ENCODE measurements around the gene TSFM.

Gene TSFM

DNA sequence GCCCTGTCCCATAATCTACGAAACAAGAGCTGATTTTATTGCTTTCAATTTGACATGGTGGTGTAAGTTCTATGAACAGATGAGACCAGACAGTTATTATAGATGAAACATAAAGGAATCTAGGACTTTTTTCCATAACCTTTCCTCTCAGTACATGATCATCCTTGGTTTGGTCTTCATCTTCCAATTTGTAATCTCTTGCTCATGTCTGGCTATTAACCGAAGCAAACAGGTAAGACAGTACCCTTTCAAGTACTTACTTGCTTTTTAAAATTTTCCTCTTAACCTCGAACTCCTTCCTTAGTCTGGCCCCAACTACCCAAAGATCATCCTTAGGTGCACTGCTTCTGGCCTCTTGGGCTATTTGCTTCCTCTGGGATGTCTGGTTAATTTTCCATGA is 36.6 kb upstream of the TSFM start:
- DNase-seq (ENCODE audit: low read depth, low spot score), result no peak
- Histone ChIP-seq H3K4me1 (ENCODE audit: control insufficient read depth, insufficient read depth, low read length) (peaks cover 2% of the 10 kb centered on the region), H3K36me3 (ENCODE audit: control insufficient read depth, insufficient read depth, low read length) (peaks cover 13% of the 10 kb centered on the region; the same call in 1 of the 2 replicates), H3K4me3 (ENCODE audit: low read length) (no peak overlapping the region), H3K27me3 (ENCODE audit: control insufficient read depth, insufficient read depth, low read length) (peaks cover 2% of the 10 kb centered on the region; the same call in 1 of the 2 replicates), H3K9me3 (ENCODE audit: control insufficient read depth, insufficient read depth, low read length) (no peaks in the 10 kb centered on the region), H3K27ac (ENCODE audit: low read length) (no peak overlapping the region)
- no CpG with 5 or more reads among the region's 3 CpGs for WGBS (ENCODE audit: insufficient coverage, insufficient read length)

DNA sequence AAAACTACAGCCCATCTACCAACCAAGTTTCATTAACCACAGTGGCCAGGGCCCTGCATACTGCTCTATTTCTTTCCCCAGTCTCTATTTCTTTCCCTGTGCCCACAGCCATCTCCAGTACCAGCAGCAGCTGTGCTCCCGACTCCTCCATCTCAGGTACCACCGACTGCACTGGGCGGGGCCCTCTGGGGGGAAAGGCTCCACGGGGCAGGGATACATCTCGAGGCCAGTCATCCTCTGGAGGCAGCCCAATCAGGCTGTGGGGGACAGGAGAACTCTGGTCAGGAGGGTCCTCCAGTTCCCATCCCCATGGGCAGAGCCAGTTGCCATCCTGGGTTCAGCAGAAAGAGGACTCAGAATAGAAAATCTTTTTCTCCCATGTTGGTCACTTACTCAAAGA is 33.5 kb upstream of the TSFM start:
- Histone ChIP-seq H3K4me3 (ENCODE audit: low read length) (no peak overlapping the region), H3K9me3 (ENCODE audit: control insufficient read depth, insufficient read depth, low read length) (no peaks in the 10 kb centered on the region), H3K4me1 (ENCODE audit: control insufficient read depth, insufficient read depth, low read length) (peaks cover 3% of the 10 kb centered on the region), H3K36me3 (ENCODE audit: control insufficient read depth, insufficient read depth, low read length) (peaks cover 13% of the 10 kb centered on the region; the same call in 1 of the 2 replicates), H3K27me3 (ENCODE audit: control insufficient read depth, insufficient read depth, low read length) (no peaks in the 10 kb centered on the region), H3K27ac (ENCODE audit: low read length) (no peak overlapping the region)
- WGBS (ENCODE audit: insufficient coverage, insufficient read length), result no CpG with 5 or more reads among the region's 5 CpGs
- DNase-seq (ENCODE audit: low read depth, low spot score), result no peak

- no CpG with 5 or more reads among the region's 15 CpGs for WGBS (ENCODE audit: insufficient coverage, insufficient read length)
- peaks cover 1% of the 10 kb centered on the region; the same call in 1 of the 2 replicates for H3K4me1 ChIP-seq (ENCODE audit: control insufficient read depth, insufficient read depth, low read length)
Observed at GRCh38 chr12:57750561-57751431, 31.8 kb upstream of the TSFM start.

GRCh38 chr12:57751432-57751787 is 31.2 kb upstream of the TSFM start:
- peaks cover 13% of the 10 kb centered on the region; the same call in 1 of the 2 replicates for H3K36me3 ChIP-seq (ENCODE audit: control insufficient read depth, insufficient read depth, low read length)
- no CpG with 5 or more reads among the region's 8 CpGs for WGBS (ENCODE audit: insufficient coverage, insufficient read length)
- DNase-seq (ENCODE audit: low read depth, low spot score), result no peak

More at GRCh38 chr12:57750561-57751431, 31.8 kb upstream of the TSFM start:
- H3K27ac ChIP-seq (ENCODE audit: low read length), result no peak overlapping the region
- peaks cover under 1% of the 10 kb centered on the region; the same call in 1 of the 2 replicates for H3K27me3 ChIP-seq (ENCODE audit: control insufficient read depth, insufficient read depth, low read length)
- peak overlapping the region; percentile 95; the same call in 1 of the 2 replicates for H3K4me3 ChIP-seq (ENCODE audit: low read length)
- H3K9me3 ChIP-seq (ENCODE audit: control insufficient read depth, insufficient read depth, low read length), result no peaks in the 10 kb centered on the region
- peaks cover 13% of the 10 kb centered on the region; the same call in 1 of the 2 replicates for H3K36me3 ChIP-seq (ENCODE audit: control insufficient read depth, insufficient read depth, low read length)
- DNase-seq (ENCODE audit: low read depth, low spot score), result no peak

GRCh38 chr12:57751788-57752667 is 30.6 kb upstream of the TSFM start, which contains the start of gene CDK4:
Gene CDK4 (minus strand): TSS chr12:57752310. CDS start chr12:57751717, 593 bp downstream.
- Histone ChIP-seq H3K27ac (ENCODE audit: low read length) (no peak within 1 kb of the TSS), H3K9me3 (ENCODE audit: control insufficient read depth, insufficient read depth, low read length) (no peaks in the 10 kb centered on the region), H3K4me3 (ENCODE audit: low read length) (peak within 1 kb of the TSS; percentile 95), H3K36me3 (ENCODE audit: control insufficient read depth, insufficient read depth, low read length) (peaks cover 10% of the 10 kb centered on the region; the same call in 1 of the 2 replicates), H3K4me1 (ENCODE audit: control insufficient read depth, insufficient read depth, low read length) (peaks cover 1% of the 10 kb centered on the region; the same call in 1 of the 2 replicates), H3K27me3 (ENCODE audit: control insufficient read depth, insufficient read depth, low read length) (peaks cover 9% of the 10 kb centered on the region)
- peak; percentile 99 for DNase-seq (ENCODE audit: low read depth, low spot score)
- WGBS (ENCODE audit: insufficient coverage, insufficient read length), result no CpG with 5 or more reads among the region's 58 CpGs

More at GRCh38 chr12:57751432-57751787, 31.2 kb upstream of the TSFM start:
- Histone ChIP-seq H3K9me3 (ENCODE audit: control insufficient read depth, insufficient read depth, low read length) (no peaks in the 10 kb centered on the region), H3K4me3 (ENCODE audit: low read length) (peak overlapping the region; percentile 95; the same call in 1 of the 2 replicates), H3K27me3 (ENCODE audit: control insufficient read depth, insufficient read depth, low read length) (peaks cover 6% of the 10 kb centered on the region), H3K27ac (ENCODE audit: low read length) (no peak overlapping the region), H3K4me1 (ENCODE audit: control insufficient read depth, insufficient read depth, low read length) (peaks cover 1% of the 10 kb centered on the region; the same call in 1 of the 2 replicates)

DNA sequence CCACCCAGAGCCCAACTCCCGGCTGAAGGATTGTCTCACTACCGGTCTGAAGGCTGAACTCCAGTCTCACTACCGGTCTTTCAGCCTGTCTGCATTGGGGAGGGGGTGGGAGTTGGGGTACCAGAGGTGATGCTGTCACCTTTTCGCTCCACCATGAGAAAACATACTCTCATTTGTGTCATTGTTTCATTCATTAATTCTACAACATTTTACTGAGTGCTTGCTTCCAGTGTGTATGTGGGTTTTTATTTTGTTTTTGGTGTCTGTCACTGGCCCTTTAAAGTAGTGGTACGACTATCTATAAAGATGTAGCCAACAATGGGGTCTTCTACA is 30.0 kb upstream of the TSFM start:
- no peak for DNase-seq (ENCODE audit: low read depth, low spot score)
- Histone ChIP-seq H3K27ac (ENCODE audit: low read length) (no peak overlapping the region), H3K4me1 (ENCODE audit: control insufficient read depth, insufficient read depth, low read length) (peaks cover 1% of the 10 kb centered on the region; the same call in 1 of the 2 replicates), H3K9me3 (ENCODE audit: control insufficient read depth, insufficient read depth, low read length) (no peaks in the 10 kb centered on the region), H3K4me3 (ENCODE audit: low read length) (no peak overlapping the region), H3K27me3 (ENCODE audit: control insufficient read depth, insufficient read depth, low read length) (peaks cover 9% of the 10 kb centered on the region), H3K36me3 (ENCODE audit: control insufficient read depth, insufficient read depth, low read length) (peaks cover 10% of the 10 kb centered on the region; the same call in 1 of the 2 replicates)
- no CpG with 5 or more reads among the region's 5 CpGs for WGBS (ENCODE audit: insufficient coverage, insufficient read length)

DNA sequence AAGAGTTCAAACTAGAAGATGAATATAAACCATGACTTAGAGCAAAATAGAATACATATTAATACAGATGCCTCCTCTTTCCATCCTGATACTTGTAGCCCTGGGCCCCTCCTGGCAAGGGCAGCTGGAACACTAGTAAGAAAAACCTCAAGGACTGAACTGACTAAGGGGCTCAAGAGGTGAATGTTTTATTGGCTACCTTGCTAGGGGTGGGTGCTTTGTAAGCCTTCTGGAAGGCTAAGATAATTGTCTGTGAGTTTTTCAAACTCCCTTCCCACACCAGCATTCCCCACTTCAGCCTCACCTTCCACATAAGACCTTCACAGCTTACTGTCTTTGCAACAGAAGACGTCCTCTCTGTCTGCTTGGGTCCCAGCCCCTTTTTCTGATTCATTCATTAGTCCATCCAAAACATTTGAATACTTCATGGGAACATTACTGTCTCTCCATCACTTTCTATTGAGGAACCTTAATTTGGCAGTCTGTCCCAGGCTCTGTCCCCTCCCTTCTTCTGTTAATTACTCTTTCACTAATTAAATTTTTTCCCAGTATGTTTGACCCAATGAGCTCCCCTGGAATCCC is 28.7 kb upstream of the TSFM start:
- H3K9me3 ChIP-seq (ENCODE audit: control insufficient read depth, insufficient read depth, low read length), result no peaks in the 10 kb centered on the region
- WGBS (ENCODE audit: insufficient coverage, insufficient read length), result no CpG with 5 or more reads among the region's 1 CpG
- peaks cover 1% of the 10 kb centered on the region; the same call in 1 of the 2 replicates for H3K4me1 ChIP-seq (ENCODE audit: control insufficient read depth, insufficient read depth, low read length)
- H3K27me3 ChIP-seq (ENCODE audit: control insufficient read depth, insufficient read depth, low read length), result peaks cover 9% of the 10 kb centered on the region
- H3K36me3 ChIP-seq (ENCODE audit: control insufficient read depth, insufficient read depth, low read length), result peaks cover 7% of the 10 kb centered on the region; the same call in 1 of the 2 replicates
- no peak for DNase-seq (ENCODE audit: low read depth, low spot score)
- H3K27ac ChIP-seq (ENCODE audit: low read length), result no peak overlapping the region
- no peak overlapping the region for H3K4me3 ChIP-seq (ENCODE audit: low read length)

GRCh38 chr12:57754411-57755193 is 28.0 kb upstream of the TSFM start, which contains the start of gene MARCHF9:
Gene MARCHF9 (plus strand): TSS chr12:57755103. CDS start chr12:57755529, 426 bp downstream.
- DNase-seq (ENCODE audit: low read depth, low spot score), result no peak
- no CpG with 5 or more reads among the region's 41 CpGs for WGBS (ENCODE audit: insufficient coverage, insufficient read length)
- peak within 1 kb of the TSS; percentile 77; the same call in 1 of the 2 replicates for H3K4me3 ChIP-seq (ENCODE audit: low read length)
- H3K27ac ChIP-seq (ENCODE audit: low read length), result no peak within 1 kb of the TSS
- H3K27me3 ChIP-seq (ENCODE audit: control insufficient read depth, insufficient read depth, low read length), result peaks cover 9% of the 10 kb centered on the region
- H3K36me3 ChIP-seq (ENCODE audit: control insufficient read depth, insufficient read depth, low read length), result peaks cover 4% of the 10 kb centered on the region; the same call in 1 of the 2 replicates
- peaks cover 1% of the 10 kb centered on the region; the same call in 1 of the 2 replicates for H3K4me1 ChIP-seq (ENCODE audit: control insufficient read depth, insufficient read depth, low read length)
- H3K9me3 ChIP-seq (ENCODE audit: control insufficient read depth, insufficient read depth, low read length), result no peaks in the 10 kb centered on the region

DNA sequence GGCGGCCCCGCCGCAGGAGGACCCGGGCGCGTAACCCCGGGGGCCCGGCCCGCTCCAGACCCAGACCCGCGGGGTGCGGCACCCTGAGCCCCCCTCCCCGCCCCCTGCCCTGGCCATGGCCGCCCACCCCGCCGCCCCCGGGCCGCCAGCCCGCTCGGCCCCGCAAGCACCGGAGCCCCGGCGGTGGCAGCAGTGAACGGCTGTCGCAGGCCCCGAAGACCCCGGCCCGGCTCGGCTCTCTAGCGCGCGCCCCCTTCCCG is 27.5 kb upstream of the TSFM start:
- no CpG with 5 or more reads among the region's 34 CpGs for WGBS (ENCODE audit: insufficient coverage, insufficient read length)
- peak overlapping the region; percentile 77; the same call in 1 of the 2 replicates for H3K4me3 ChIP-seq (ENCODE audit: low read length)
- H3K36me3 ChIP-seq (ENCODE audit: control insufficient read depth, insufficient read depth, low read length), result peaks cover 4% of the 10 kb centered on the region; the same call in 1 of the 2 replicates
- H3K4me1 ChIP-seq (ENCODE audit: control insufficient read depth, insufficient read depth, low read length), result peaks cover 1% of the 10 kb centered on the region; the same call in 1 of the 2 replicates
- H3K9me3 ChIP-seq (ENCODE audit: control insufficient read depth, insufficient read depth, low read length), result no peaks in the 10 kb centered on the region
- peaks cover 9% of the 10 kb centered on the region for H3K27me3 ChIP-seq (ENCODE audit: control insufficient read depth, insufficient read depth, low read length)
- DNase-seq (ENCODE audit: low read depth, low spot score), result no peak
- no peak overlapping the region for H3K27ac ChIP-seq (ENCODE audit: low read length)
